HG03460 (cell line): ENCODE data around the gene STARD3.

ENCODE experiments used
- ATAC-seq: cut with Tn5 transposase; IDR thresholded peaks from one replicate; pipeline ENCODE4 v1.9.1; 2021; ENCODE audit not compliant: unreplicated experiment

STARD3 gene

GRCh38 chr17:39603304-39604016, 33.5 kb upstream of the STARD3 start:
- ATAC-seq = no peak

DNA sequence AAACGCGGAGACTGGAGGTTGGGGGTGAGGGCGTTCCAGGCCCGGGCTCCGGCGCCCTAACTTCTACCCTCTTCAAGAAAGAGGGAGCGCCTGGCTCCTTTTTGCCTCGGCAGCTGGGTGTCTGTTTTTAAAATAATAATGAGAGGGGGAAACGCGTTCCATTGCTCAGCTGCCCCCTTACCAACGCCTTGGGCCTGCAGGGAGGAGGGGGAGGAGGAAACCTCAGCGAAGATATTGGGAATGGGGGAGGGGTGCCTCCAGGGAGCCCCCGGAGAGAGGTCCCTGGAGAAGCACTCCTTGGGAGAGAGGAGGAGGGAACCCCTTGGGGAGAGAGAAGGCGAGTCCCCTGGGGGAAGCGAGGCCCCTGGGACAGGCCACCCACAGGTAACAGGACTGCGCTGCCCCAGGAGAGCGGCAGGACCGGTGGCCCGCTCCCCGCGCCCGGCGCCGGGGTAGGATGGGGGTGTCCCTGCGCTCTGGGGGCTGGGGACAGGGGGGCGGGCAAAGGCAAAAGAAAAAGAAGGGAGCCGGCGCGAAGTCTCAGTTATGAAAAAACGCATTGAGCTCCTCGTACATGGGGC, 31.9 kb upstream of the STARD3 start:
- ATAC-seq = no peak

DNA sequence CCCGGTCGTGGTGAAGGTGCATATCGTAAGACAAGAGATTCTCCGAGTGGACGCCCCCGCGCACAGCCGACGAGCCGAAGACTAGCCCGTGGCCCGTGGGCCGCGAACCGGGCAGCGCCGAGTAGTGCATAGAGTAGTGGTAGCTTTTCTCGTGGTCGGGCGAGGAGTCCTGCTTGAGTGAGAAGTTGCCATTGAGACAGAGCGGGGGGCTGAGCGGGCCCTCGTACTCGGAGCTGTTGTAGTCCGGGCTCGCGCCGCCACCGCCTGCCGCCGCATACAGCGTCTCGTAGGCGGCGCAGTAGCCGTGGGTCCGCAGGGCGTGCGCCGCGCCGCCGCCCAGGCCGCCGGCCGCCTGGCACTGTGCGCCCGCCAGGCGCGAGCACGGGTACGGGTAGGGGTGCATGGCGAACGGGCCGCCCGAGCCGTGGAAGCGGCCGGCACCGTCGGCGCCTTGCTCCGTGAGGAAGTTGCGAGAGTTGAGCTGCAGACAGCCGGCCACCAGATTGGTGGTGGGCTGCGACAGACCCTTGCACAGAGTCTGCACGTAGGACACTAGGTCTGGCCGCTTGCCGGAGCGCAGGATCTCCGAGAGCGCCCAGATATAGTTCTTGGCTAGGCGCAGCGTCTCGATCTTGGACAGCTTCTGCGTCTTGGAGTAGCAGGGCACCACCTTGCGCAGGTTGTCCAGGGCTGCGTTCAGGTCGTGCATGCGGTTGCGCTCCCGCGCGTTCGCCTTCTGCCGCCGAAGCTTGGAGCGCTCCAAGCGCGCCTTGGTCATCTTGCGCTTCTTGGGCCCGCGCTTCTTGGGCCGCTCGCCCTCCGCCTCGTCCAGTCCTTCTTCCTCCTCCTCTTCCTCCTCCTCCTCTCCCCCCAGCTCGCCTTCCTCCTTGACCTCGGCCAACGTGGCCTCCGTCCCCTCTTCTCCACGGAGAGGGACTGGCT, 31.2 kb upstream of the STARD3 start:
- ATAC-seq = no peak

- ATAC-seq = no peak
Measured at GRCh38 chr17:39606434-39607056, 30.4 kb upstream of the STARD3 start.

DNA sequence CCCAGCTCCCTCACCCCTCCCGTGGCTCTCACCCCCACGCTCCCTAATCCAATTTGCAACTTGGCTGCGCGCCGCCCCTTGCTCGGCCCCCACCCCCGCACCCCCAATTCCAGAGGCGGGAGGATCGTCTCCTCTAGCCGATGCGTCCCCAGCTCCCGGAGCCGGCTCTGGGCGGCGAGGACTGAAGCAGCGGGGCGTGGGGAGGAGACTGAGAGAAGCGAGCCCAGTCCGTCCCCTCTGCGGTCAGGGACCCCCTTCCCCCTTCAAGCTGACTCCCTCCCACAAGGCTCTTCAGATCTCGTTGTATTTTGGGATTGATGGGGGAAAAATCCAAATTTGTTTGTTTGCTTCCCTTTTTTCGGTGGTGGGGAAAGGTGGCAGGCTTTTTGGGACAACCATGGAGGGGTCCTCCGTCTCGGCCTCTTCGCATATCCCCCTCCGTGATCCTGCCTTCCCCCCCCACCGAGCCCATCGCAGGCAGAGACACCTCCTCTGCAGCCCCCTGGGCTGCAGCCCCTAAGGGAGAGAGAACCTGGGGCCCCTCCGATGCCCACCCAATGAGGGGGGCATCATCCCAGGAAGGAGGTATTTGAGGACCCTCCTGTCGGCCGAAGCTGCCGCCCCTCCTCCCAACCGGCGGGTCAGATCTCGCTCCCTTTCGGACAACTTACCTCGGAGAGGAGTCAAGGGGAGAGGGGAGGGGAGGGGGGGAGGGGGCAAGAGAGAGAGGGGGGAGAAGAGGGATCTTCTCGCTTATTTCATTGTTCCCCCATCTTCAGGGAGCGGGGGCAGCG, 29.7 kb upstream of the STARD3 start:
- ATAC-seq = no peak

- ATAC-seq = no peak
Measured at GRCh38 chr17:39607851-39608130, 29.2 kb upstream of the STARD3 start, which contains the start of gene NEUROD2. Gene NEUROD2, minus strand, starts transcription at chr17:39607920. Its CDS starts 1,321 bp downstream, at chr17:39606599.

DNA sequence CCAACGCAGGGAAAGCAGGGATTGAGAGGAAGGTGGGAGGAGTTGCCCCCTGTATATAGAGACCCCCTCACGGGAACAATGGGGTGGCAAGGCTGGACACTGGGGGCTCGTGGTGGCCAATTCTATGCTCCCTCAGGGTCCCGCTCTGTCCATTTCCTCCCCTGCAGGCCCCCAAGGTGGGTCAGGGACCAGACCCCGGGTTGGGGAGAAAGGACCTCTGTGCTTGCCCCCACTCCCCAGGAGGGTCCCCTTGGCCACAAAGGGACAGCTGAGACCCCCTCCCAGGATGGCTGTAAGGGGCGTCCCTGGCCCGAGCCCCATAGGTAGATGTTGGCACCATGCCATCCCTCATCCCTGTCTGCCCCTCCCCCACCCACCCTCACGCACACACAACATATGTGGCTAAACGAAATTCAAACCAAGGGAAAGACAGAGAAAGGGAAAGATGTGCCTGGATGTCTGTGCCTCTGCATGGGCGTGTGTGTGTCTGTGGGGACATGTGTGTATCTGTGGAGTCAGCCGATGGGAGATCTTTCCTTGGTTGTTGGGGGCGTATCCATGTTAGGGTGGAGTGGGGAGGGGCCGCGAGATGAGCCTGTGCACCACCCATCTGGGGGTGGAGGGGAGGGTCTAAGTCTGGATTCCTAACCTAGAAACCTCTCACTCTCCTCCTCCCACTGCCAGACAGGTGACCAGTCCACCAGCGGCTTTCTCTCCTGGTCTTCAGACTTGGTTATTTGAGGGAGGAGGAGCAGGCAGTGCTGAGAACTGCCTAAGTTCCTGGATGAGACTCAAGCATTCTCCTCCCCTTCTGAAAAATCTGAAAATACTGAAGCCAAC, 28.6 kb upstream of the STARD3 start:
- ATAC-seq = no peak

DNA sequence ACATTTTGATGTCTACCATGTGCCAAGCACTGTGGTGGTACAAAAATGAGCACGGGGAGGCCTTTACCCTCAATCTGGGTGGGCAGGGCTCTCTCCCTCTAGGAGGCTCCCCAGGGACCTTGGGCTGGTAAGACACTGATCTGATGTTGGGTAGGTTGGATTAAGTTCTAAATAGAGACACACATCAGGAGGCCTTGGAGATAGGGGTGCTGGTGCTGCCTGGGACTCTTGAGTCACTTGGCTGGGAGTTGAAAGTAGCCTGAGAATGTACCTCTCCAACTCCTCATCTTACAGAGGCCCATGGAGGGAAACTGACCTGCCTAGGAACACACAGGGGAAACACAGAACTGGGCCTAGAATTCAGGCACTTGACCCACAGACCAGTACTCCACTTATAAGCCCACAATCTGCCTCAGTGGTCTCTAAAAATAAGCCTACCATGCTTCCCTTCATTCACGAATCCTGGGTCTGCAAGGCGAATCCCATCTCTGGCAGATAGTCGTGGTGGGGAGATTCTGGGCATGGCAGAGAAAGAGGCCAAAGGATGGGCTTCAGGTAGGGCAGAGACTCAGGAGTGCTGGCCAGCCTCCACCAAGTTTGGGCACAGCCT, 27.4 kb upstream of the STARD3 start:
- no peak for ATAC-seq

DNA sequence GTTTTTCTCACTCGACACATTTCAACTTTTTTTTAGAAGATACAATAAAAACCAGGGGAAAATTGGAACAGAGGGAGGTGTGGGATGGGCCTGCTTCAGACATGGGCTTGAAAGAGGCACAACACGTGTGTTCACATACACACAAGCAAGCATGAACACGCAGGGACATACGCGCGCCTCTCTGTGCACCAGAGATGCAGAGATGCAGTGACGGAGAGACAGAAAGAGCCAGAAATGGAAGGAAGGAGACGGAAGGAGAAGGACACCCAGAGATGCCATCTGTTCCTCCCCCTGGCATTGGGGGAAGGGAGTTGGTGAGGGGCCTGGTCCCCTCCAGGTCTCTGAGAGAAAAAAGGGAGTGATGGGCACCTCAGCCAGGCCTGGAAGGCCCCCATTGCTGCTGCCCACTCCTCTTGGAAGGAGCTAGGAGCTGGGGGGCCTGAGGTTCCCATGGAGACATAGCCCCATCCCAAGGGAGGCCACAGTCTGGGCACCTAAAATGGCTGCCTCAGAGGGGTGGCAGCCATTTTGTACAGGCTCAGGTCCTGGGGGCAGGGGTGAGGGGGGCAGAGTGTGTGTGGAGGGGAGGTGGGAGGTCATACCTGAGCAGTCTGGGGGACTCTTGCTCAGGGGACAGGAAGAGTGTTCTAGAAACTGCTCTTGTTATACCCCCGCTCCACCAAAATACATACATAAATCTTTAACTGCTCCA, 25.4 kb upstream of the STARD3 start:
- no peak for ATAC-seq

GRCh38 chr17:39612291-39612894, 24.6 kb upstream of the STARD3 start:
- ATAC-seq = no peak

DNA sequence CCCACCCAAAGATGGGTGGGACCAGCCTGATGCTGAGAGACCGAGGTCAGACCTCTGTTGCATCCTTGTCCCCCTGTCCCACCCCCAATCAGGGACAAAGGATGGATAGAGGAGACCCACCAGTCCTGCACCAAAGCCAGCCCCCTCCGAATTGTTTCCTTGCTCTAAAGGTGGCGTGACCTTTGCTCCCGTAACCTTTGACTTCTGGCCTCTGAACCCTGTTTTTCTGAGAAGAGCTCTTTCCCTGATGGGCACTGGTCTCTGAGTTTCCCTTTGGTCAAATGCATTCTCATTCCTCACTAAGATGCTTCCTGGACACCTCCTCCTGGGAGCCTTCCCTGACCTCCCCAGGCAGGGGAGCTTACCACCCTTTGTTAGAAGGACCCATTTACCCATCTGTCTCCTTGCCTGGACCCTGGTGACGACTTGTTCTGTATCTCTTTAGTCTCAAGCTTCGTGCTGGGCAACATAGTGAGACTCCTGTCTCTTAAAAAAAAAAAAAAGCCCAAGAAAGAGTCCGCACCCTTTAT, 23.9 kb upstream of the STARD3 start:
- ATAC-seq = no peak

- no peak for ATAC-seq
Measured at GRCh38 chr17:39614545-39615157, 22.3 kb upstream of the STARD3 start.

DNA sequence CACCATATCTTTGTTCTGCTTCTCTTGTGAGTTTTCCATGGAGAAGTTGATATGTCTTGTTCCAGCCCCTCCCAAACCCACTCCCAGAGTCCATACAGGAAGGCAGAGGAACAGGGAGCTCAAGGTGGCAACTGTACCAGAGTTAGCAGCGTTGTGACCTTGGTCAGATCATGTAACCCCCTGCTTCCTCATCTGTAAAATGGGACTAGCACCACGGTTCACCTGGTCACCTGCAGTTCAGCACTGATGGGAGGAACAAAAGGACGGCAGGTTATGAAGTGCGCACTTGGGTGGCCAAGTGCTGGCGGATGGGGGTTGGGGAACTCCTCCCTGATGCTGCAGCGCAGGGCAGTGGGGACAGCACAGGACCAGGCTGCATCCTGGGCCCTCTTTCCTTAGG, 21.5 kb upstream of the STARD3 start:
- ATAC-seq = no peak

- no peak for ATAC-seq
Measured at GRCh38 chr17:39617100-39617445, 19.9 kb upstream of the STARD3 start.

GRCh38 chr17:39617446-39618245, 19.3 kb upstream of the STARD3 start:
- no peak for ATAC-seq

- no peak for ATAC-seq
Measured at GRCh38 chr17:39618246-39618913, 18.6 kb upstream of the STARD3 start.
